SU-DHL-6 (cell line): Measurements from ENCODE around the gene PKD1.

ENCODE experiments used
- H2AFZ ChIP-seq: fragments of 200-600 bp; sonication (generic); 2 replicates; pipeline ENCODE4 v1.6.1; 2014; ENCODE audit warnings: low read depth, mild to moderate bottlenecking, moderate library complexity, mixed read lengths, antibody characterized with exemption, low read length; ENCODE audit not compliant: severe bottlenecking
- H3F3A ChIP-seq: fragments of 200-600 bp; shearing (Covaris generic); 2 replicates; pipeline ENCODE4 v1.6.0; 2016; ENCODE audit warnings: antibody characterized with exemption, mild to moderate bottlenecking; ENCODE audit not compliant: insufficient read depth
- H3K27ac ChIP-seq: fragments of 200-600 bp; sonication (generic); 2 replicates; pipeline ENCODE4 v1.5.1; 2016; ENCODE audit warnings: low read depth, mild to moderate bottlenecking, low read length, moderate library complexity, mixed read lengths
- H3K27me3 ChIP-seq: fragments of 200-600 bp; sonication (generic), shearing (Covaris generic); 2 replicates; pipeline ENCODE4 v1.6.0; 2014; ENCODE audit warnings: mild to moderate bottlenecking, low read length
- H3K36me3 ChIP-seq: fragments of 200-600 bp; sonication (generic); 2 replicates; pipeline ENCODE4 v1.6.1; 2014; ENCODE audit warnings: mild to moderate bottlenecking, low read length, mixed read lengths
- H3K4me2 ChIP-seq: fragments of 300-600, 200-600 bp; shearing (Covaris generic), sonication (generic); 2 replicates; pipeline ENCODE4 v1.6.0; 2014; ENCODE audit warnings: low read length, low read depth, mild to moderate bottlenecking; ENCODE audit not compliant: poor library complexity, severe bottlenecking
- H3K4me3 ChIP-seq: fragments of 200-600 bp; sonication (generic); 2 replicates; pipeline ENCODE4 v1.5.1; 2014; ENCODE audit warnings: antibody characterized with exemption, low read length, mild to moderate bottlenecking, mixed read lengths; ENCODE audit not compliant: insufficient read depth, poor library complexity, severe bottlenecking
- H3K79me2 ChIP-seq: fragments of 200-600 bp; sonication (generic); 2 replicates; pipeline ENCODE4 v1.6.1; 2014; ENCODE audit warnings: mild to moderate bottlenecking, low read length, moderate library complexity; ENCODE audit not compliant: insufficient read depth
- H3K9ac ChIP-seq: fragments of 200-600 bp; sonication (generic); 2 replicates; pipeline ENCODE4 v1.7.0; 2014; ENCODE audit warnings: mild to moderate bottlenecking, low read length
- H3K9me2 ChIP-seq: fragments of 200-600 bp; sonication (generic); replicated peaks from 2 replicates; pipeline ENCODE4 v1.6.1; 2014; ENCODE audit warnings: low read length; ENCODE audit not compliant: insufficient read depth
- H3K9me3 ChIP-seq: fragments of 200-600 bp; sonication (generic); 2 replicates; pipeline ENCODE4 v1.6.1; 2014; ENCODE audit warnings: low read length, mixed read lengths; ENCODE audit not compliant: insufficient read depth
- H4K20me1 ChIP-seq: fragments of 200-600 bp; sonication (generic); 2 replicates; pipeline ENCODE4 v1.6.1; 2014; ENCODE audit warnings: low read depth, mild to moderate bottlenecking, antibody characterized with exemption, low read length, moderate library complexity, mixed read lengths
- EZH2phosphoT487 ChIP-seq: fragments of 200-600 bp; sonication (generic), shearing (Covaris generic); conservative IDR thresholded peaks from 2 replicates; pipeline ENCODE4 v1.6.1; 2018; ENCODE audit warnings: mild to moderate bottlenecking, antibody characterized with exemption, low read length, moderate library complexity, mixed read lengths
- TF ChIP-seq, protein P1 (sequence below): fragments of 200-600 bp; sonication (generic); IDR thresholded peaks from one replicate; pipeline ENCODE4 v1.5.1; 2017; ENCODE audit warnings: antibody characterized with exemption, mild to moderate bottlenecking, low read length, moderate library complexity; ENCODE audit not compliant: insufficient read depth, poor library complexity, severe bottlenecking

Gene PKD1

DNA sequence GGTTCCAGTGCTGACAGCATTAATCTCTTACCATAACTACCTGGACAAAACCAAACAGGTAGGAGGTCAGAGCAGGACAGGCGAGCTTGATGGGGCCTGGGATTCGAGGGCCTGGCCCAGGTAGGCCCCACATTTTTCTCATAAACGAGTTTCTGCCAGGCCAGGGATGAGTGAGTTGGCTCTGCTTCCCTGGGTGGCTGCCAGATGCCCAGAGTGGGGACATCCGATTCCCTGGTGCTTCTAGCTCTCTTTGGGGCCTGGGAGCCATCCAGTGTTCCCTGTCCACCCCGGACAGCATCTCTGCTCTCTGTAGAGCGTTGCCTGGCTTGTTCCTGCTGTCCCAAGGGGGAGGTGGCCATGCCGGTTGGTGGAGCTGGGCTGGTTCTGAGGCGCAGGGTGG is 62.8 kb downstream of the PKD1 start:
- no peak overlapping the region for H3K4me3 ChIP-seq
- no peaks in the 10 kb centered on the region for H3K27me3 ChIP-seq
- TF ChIP-seq, protein P1, sequence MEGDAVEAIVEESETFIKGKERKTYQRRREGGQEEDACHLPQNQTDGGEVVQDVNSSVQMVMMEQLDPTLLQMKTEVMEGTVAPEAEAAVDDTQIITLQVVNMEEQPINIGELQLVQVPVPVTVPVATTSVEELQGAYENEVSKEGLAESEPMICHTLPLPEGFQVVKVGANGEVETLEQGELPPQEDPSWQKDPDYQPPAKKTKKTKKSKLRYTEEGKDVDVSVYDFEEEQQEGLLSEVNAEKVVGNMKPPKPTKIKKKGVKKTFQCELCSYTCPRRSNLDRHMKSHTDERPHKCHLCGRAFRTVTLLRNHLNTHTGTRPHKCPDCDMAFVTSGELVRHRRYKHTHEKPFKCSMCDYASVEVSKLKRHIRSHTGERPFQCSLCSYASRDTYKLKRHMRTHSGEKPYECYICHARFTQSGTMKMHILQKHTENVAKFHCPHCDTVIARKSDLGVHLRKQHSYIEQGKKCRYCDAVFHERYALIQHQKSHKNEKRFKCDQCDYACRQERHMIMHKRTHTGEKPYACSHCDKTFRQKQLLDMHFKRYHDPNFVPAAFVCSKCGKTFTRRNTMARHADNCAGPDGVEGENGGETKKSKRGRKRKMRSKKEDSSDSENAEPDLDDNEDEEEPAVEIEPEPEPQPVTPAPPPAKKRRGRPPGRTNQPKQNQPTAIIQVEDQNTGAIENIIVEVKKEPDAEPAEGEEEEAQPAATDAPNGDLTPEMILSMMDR: no peak
- no peak for TF ChIP-seq EZH2phosphoT487
- H3F3A ChIP-seq: no peaks in the 10 kb centered on the region
- H3K36me3 ChIP-seq: no peaks in the 10 kb centered on the region
- no peaks in the 10 kb centered on the region for H3K79me2 ChIP-seq
- H3K9me2 ChIP-seq: no peaks in the 10 kb centered on the region
- no peaks in the 10 kb centered on the region for H4K20me1 ChIP-seq
- no peak overlapping the region for H3K4me2 ChIP-seq
- H3K27ac ChIP-seq: no peak overlapping the region
- no peaks in the 10 kb centered on the region for H3K9me3 ChIP-seq
- no peak overlapping the region for H2AFZ ChIP-seq
- no peak overlapping the region for H3K9ac ChIP-seq

DNA sequence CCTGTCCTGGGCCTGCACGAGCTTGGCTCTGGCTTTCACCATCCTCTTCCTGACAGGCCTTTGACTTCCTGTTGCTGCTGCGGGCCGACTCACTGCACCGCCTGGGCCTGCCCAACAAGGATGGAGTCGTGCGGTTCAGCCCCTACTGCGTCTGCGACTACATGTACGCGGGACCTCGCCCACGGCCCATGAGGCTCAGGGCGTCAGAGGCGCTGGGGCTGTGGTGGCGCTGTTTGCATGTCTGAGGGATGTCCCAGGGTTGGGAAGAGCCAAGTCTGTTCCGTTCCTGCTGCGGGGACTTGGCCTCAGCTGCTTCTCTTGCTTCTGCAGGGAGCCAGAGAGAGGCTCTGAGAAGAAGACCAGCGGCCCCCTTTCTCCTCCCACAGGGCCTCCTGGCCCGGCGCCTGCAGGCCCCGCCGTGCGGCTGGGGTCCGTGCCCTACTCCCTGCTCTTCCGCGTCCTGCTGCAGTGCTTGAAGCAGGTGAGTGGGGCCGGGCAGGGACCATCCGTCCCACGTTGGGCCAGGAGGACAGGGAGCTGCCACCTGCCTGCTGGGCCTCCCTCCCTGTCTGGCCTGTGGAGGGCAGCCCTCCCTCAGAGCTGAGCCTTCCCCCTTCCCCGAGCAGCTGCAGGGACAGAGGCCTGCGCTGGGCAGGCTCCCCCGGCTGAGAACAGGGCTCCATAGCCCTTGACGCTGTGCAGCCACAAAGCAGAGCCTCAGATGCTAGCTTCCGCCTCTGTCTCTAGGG is 64.1 kb downstream of the PKD1 start:
- Histone ChIP-seq H3K27ac (no peak overlapping the region), H3K4me2 (no peak overlapping the region), H3K9me2 (no peaks in the 10 kb centered on the region), H3K9me3 (no peaks in the 10 kb centered on the region), H3K36me3 (no peaks in the 10 kb centered on the region), H3K27me3 (no peaks in the 10 kb centered on the region), H4K20me1 (no peaks in the 10 kb centered on the region), H3K9ac (no peak overlapping the region), H2AFZ (no peak overlapping the region), H3K4me3 (no peak overlapping the region), H3K79me2 (no peaks in the 10 kb centered on the region), H3F3A (no peaks in the 10 kb centered on the region)
- TF ChIP-seq, protein P1: no peak
- no peak for TF ChIP-seq EZH2phosphoT487

DNA sequence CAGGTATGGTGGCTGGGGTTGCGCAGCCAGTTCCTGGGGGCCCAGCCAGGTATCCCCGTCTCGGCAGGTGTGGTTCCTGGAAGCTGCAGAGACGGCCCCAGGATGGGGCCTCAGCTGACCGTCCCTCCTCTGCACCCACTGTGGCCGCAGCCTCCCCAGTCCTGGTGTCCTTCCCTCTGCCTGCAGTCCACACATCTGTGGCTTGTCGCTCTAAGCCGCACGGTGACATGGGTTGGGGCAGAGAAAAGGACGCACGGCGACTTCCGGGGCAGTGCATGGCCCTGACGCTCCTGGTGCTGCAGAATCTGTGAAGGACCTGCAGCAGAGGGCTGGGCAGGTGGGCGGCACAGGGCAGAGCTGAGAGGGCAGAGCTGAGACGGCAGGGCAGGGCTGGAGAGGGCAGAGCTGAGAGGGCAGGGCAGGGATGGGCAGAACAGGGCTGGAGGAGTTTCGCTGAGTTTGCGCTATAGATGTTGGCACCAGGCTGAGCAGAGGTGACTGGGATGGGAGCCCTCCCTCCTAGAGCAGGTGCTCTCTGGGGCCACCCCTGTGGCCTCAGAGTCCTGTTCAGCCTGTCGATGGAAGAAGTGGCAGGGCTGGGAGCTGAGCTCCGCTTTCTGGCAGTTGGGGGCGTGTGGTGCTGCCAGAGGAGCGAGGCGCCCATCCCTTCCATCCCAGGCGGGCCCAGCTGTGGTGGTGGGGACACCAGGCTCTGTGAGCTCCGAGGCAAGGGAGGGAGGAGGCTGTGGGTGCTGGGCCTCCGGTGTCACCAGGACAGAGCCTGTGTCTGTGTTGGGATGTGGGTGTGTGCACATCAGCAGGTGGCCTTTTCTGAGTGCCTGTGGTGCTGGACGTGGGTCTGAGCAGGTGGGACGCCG is 64.9 kb downstream of the PKD1 start:
- no peak overlapping the region for H2AFZ ChIP-seq
- H3K9ac ChIP-seq: no peak overlapping the region
- H3K9me3 ChIP-seq: no peaks in the 10 kb centered on the region
- H3K36me3 ChIP-seq: no peaks in the 10 kb centered on the region
- H3K79me2 ChIP-seq: no peaks in the 10 kb centered on the region
- no peak overlapping the region for H3K27ac ChIP-seq
- no peaks in the 10 kb centered on the region for H3K27me3 ChIP-seq
- TF ChIP-seq EZH2phosphoT487: no peak
- TF ChIP-seq, protein P1: no peak
- no peaks in the 10 kb centered on the region for H3K9me2 ChIP-seq
- H4K20me1 ChIP-seq: no peaks in the 10 kb centered on the region
- no peak overlapping the region for H3K4me2 ChIP-seq
- H3F3A ChIP-seq: no peaks in the 10 kb centered on the region
- no peak overlapping the region for H3K4me3 ChIP-seq
